Ishikawa (cell line): ENCODE results near the gene PTPN21.

ENCODE experiments used
- EP300 ChIP-seq: IDR thresholded peaks from 2 replicates; pipeline ENCODE4 v1.6.1; 2012; ENCODE audit warnings: borderline replicate concordance
- FOXM1 ChIP-seq: IDR thresholded peaks from 2 replicates; pipeline ENCODE4 v1.6.1; 2012; ENCODE audit warnings: low read depth, borderline replicate concordance
- RAD21 ChIP-seq: IDR thresholded peaks from 2 replicates; pipeline ENCODE4 v1.6.1; 2012; ENCODE audit warnings: low read depth
- TAF1 ChIP-seq: IDR thresholded peaks from 2 replicates; pipeline ENCODE4 v1.6.1; 2012; ENCODE audit warnings: low read depth, mild to moderate bottlenecking
- TEAD4 ChIP-seq: IDR thresholded peaks from 2 replicates; pipeline ENCODE4 v1.6.1; 2012
- YY1 ChIP-seq: IDR thresholded peaks from 2 replicates; pipeline ENCODE4 v1.6.1; 2012; ENCODE audit warnings: low read depth
- TF ChIP-seq, protein P1 (sequence below): IDR thresholded peaks from 2 replicates; pipeline ENCODE4 v1.6.1; 2012

- TF ChIP-seq YY1 = no peak
- TF ChIP-seq TEAD4 = no peak
- TF ChIP-seq EP300 = no peak
- TF ChIP-seq RAD21 = no peak
- TF ChIP-seq TAF1 = no peak
- TF ChIP-seq, protein P1, sequence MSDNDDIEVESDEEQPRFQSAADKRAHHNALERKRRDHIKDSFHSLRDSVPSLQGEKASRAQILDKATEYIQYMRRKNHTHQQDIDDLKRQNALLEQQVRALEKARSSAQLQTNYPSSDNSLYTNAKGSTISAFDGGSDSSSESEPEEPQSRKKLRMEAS = no peak
- TF ChIP-seq FOXM1 = no peak
Measured at GRCh38 chr14:88535149-88535548, 19.7 kb downstream of the PTPN21 start.
